ENCODE measurements around the gene PPP4R4. TPM values are rescaled to one million over a fixed set of nuclear protein-coding genes. Genes with fewer than 3 reads are reported as not detected.

Gene PPP4R4
- total RNA-seq, 1 experiment from 2014 or later: 1.1 TPM

- Histone ChIP-seq H3K27ac (ENCODE audit: low read length) (no peak overlapping the region), H3K9me3 (ENCODE audit: control insufficient read depth, insufficient read depth, low read depth, low read length) (no peaks in the 10 kb centered on the region), H3K4me1 (ENCODE audit: control insufficient read depth, insufficient read depth, low read length) (no peaks in the 10 kb centered on the region), H3K36me3 (ENCODE audit: control insufficient read depth, insufficient read depth, low read length) (no peaks in the 10 kb centered on the region), H3K4me3 (ENCODE audit: low read depth in 2 of 2, low read length in 2 of 2) (no peak overlapping the region), H3K27me3 (ENCODE audit: control insufficient read depth, insufficient read depth, low read length) (no peaks in the 10 kb centered on the region)
- no peak for TF ChIP-seq POLR2AphosphoS5 (IDR thresholded peaks at IDR 0.05; ENCODE audit: low read depth, low read length)
- TF ChIP-seq TCF7L2 (IDR thresholded peaks at IDR 0.05; ENCODE audit: low read depth, low read length): no peak
- TF ChIP-seq CTCF (IDR thresholded peaks at IDR 0.05): no peak
- no peak for TF ChIP-seq SIN3A (IDR thresholded peaks at IDR 0.05; ENCODE audit: borderline replicate concordance, insufficient read depth, low read depth, low read length)
- no peak for TF ChIP-seq REST (IDR thresholded peaks at IDR 0.05; ENCODE audit: insufficient read depth in 1 of 2, low read depth in 2 of 2, low read length in 1 of 2)
- no TSS peak for BruUV-seq (replicated peaks)
- no peak for ATAC-seq
- in situ Hi-C loops (cut with HindIII; ENCODE audit: low pct_unique_long_range_greater_than_20kb, low sequenced_read_pairs) (no loop called here), intact Hi-C loops (cut with micrococcal nuclease; ENCODE audit: unreplicated experiment) (no loop called here)
- DNase-seq (ENCODE audit: low read depth, low spot score): no peak
- CTCF ChIA-PET: no interaction called here
- POLR2A ChIA-PET: no interaction called here
Observed at GRCh38 chr14:94292526-94292871, 118.4 kb downstream of the PPP4R4 start.

GRCh38 chr14:94292872-94293577 is 118.9 kb downstream of the PPP4R4 start, which contains the start of gene SERPINA10:
SERPINA10 (minus strand) TSS chr14:94293268; CDS start chr14:94290593, 2,675 bp downstream.
- DNase-seq (ENCODE audit: low read depth, low spot score) (no peak), ATAC-seq (no peak)
- no TSS peak for BruUV-seq (replicated peaks)
- Histone ChIP-seq H3K9me3 (ENCODE audit: control insufficient read depth, insufficient read depth, low read depth, low read length) (no peaks in the 10 kb centered on the region), H3K36me3 (ENCODE audit: control insufficient read depth, insufficient read depth, low read length) (no peaks in the 10 kb centered on the region), H3K4me1 (ENCODE audit: control insufficient read depth, insufficient read depth, low read length) (no peaks in the 10 kb centered on the region), H3K4me3 (ENCODE audit: low read depth in 2 of 2, low read length in 2 of 2) (no peak within 1 kb of the TSS), H3K27ac (ENCODE audit: low read length) (no peak within 1 kb of the TSS), H3K27me3 (ENCODE audit: control insufficient read depth, insufficient read depth, low read length) (no peaks in the 10 kb centered on the region)
- in situ Hi-C loops (cut with HindIII; ENCODE audit: low pct_unique_long_range_greater_than_20kb, low sequenced_read_pairs): no loop called here
- CTCF ChIA-PET: no interaction called here
- POLR2A ChIA-PET: no interaction called here
- intact Hi-C loops (cut with micrococcal nuclease; ENCODE audit: unreplicated experiment): no loop called here
- TF ChIP-seq SIN3A (IDR thresholded peaks at IDR 0.05; ENCODE audit: borderline replicate concordance, insufficient read depth, low read depth, low read length): no peak
- TF ChIP-seq REST (IDR thresholded peaks at IDR 0.05; ENCODE audit: insufficient read depth in 1 of 2, low read depth in 2 of 2, low read length in 1 of 2): peak; percentile 22 to 53; a peak in 3 of 4 replicates
